ENCODE data around the gene TUBA3E.
"Not testable (repeated sequence)": the region's sequence is repeated elsewhere in the genome, so short reads cannot be mapped to it uniquely, and the experiment has no call there.

- TF ChIP-seq CTCF (IDR thresholded peaks at IDR 0.05; ENCODE audit: poor library complexity, severe bottlenecking), result not testable (repeated sequence)
- TF ChIP-seq, protein P1, sequence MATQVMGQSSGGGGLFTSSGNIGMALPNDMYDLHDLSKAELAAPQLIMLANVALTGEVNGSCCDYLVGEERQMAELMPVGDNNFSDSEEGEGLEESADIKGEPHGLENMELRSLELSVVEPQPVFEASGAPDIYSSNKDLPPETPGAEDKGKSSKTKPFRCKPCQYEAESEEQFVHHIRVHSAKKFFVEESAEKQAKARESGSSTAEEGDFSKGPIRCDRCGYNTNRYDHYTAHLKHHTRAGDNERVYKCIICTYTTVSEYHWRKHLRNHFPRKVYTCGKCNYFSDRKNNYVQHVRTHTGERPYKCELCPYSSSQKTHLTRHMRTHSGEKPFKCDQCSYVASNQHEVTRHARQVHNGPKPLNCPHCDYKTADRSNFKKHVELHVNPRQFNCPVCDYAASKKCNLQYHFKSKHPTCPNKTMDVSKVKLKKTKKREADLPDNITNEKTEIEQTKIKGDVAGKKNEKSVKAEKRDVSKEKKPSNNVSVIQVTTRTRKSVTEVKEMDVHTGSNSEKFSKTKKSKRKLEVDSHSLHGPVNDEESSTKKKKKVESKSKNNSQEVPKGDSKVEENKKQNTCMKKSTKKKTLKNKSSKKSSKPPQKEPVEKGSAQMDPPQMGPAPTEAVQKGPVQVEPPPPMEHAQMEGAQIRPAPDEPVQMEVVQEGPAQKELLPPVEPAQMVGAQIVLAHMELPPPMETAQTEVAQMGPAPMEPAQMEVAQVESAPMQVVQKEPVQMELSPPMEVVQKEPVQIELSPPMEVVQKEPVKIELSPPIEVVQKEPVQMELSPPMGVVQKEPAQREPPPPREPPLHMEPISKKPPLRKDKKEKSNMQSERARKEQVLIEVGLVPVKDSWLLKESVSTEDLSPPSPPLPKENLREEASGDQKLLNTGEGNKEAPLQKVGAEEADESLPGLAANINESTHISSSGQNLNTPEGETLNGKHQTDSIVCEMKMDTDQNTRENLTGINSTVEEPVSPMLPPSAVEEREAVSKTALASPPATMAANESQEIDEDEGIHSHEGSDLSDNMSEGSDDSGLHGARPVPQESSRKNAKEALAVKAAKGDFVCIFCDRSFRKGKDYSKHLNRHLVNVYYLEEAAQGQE (IDR thresholded peaks at IDR 0.05; ENCODE audit: borderline replicate concordance), result not testable (repeated sequence)
Observed at GRCh38 chr2:130196052-130196451, 2.2 kb downstream of the TUBA3E start.

All from neural cell (in vitro differentiated cells).